Endothelial cell of umbilical vein (primary cell): ENCODE measurements around the gene CCDC39. TPM values are rescaled to one million over a fixed set of nuclear protein-coding genes. Genes with fewer than 3 reads are reported as not detected.

Experiments
- BruUV-seq: library from RNA; stranded (reverse); fragments of 400-500 nt; replicated peaks from 2 replicates; lab custom pipeline; 2021; lab: Mats Ljungman, UMichigan
- CTCF ChIA-PET: fragments of 300-600, 350-600 bp; sonication (Branson Sonifier 250); formaldehyde crosslinking; loops from one replicate; lab custom pipeline; 2021; ENCODE audit warnings: antibody characterized with exemption, inconsistent platforms; lab: Charles Lee
- POLR2A ChIA-PET: fragments of 300-600, 350-600 bp; sonication (Branson Sonifier 250); formaldehyde crosslinking; loops from one replicate; lab custom pipeline; 2021; ENCODE audit warnings: antibody characterized with exemption, inconsistent platforms; lab: Charles Lee
- DNase-seq: peaks from one replicate; pipeline ENCODE4 v3.0.0-alpha.2; 2011; ENCODE audit warnings: low read depth, low spot score
- FAIRE-seq: peaks from 2 replicates; lab custom pipeline; 2011; peaks lifted over from hg19 to GRCh38; lab: Jason Lieb, UNC
- H2AFZ ChIP-seq: 2 replicates; pipeline ENCODE4 v1.6.0; 2012; ENCODE audit warnings: low read depth, low read length, control low read depth, inconsistent platforms
- H3K27ac ChIP-seq: 2 replicates; pipeline ENCODE4 v1.5.1; 2011; ENCODE audit warnings: low read depth, mild to moderate bottlenecking, control low read depth, low read length, moderate library complexity; ENCODE audit not compliant: insufficient read depth
- H3K27me3 ChIP-seq, 2 experiments: 2 replicates each; pipeline versions ENCODE4 v1.6.0 to v1.6.1; 2011; ENCODE audit warnings: low read length in 2 of 2, mixed read lengths in 1 of 2; ENCODE audit not compliant: control insufficient read depth in 2 of 2, insufficient read depth in 2 of 2
- H3K36me3 ChIP-seq, 2 experiments: 2 replicates in 1 of 2; 3 replicates in 1 of 2; pipeline ENCODE4 v1.5.1; 2011; ENCODE audit warnings: low read length in 2 of 2, mild to moderate bottlenecking in 1 of 2, moderate library complexity in 1 of 2; ENCODE audit not compliant: control insufficient read depth in 2 of 2, insufficient read depth in 2 of 2; ENCODE audit errors: extremely low read depth in 1 of 2
- H3K4me1 ChIP-seq: 3 replicates; pipeline ENCODE4 v1.5.1; 2011; ENCODE audit warnings: mild to moderate bottlenecking, low read length; ENCODE audit not compliant: control insufficient read depth, insufficient read depth; ENCODE audit errors: extremely low read depth
- H3K4me2 ChIP-seq: 2 replicates; pipeline ENCODE4 v1.6.1; 2011; ENCODE audit warnings: low read length, control low read depth, mixed read lengths; ENCODE audit not compliant: insufficient read depth
- H3K4me3 ChIP-seq, 3 experiments: fragments of 200-600 bp in 1 of 3; sonication (generic), shearing (Covaris generic) in 1 of 3; replicated peaks in 1 of 3; 2 replicates each; pipeline ENCODE4 v1.5.1; 2011 to 2016; ENCODE audit warnings: control low read depth in 3 of 3, low read length in 3 of 3, mild to moderate bottlenecking in 2 of 3, inconsistent platforms in 1 of 3, low read depth in 1 of 3, moderate library complexity in 1 of 3; ENCODE audit not compliant: insufficient read depth in 1 of 3
- H3K79me2 ChIP-seq: 2 replicates; pipeline ENCODE4 v1.6.0; 2012; ENCODE audit warnings: low read length, inconsistent platforms; ENCODE audit not compliant: control insufficient read depth, insufficient read depth
- H3K9ac ChIP-seq: replicated peaks from 2 replicates; pipeline ENCODE3; 2011; ENCODE audit warnings: low read length, control low read depth; ENCODE audit not compliant: insufficient read depth; ENCODE audit errors: extremely low read depth
- H3K9me1 ChIP-seq: replicated peaks from 3 replicates; pipeline ENCODE4 v1.6.0; 2011; ENCODE audit warnings: mild to moderate bottlenecking, low read length; ENCODE audit not compliant: control insufficient read depth, insufficient read depth; ENCODE audit errors: extremely low read depth
- H3K9me3 ChIP-seq: replicated peaks from 2 replicates; pipeline ENCODE4 v1.5.1; 2012; ENCODE audit warnings: low read length, inconsistent platforms; ENCODE audit not compliant: control insufficient read depth, insufficient read depth
- H4K20me1 ChIP-seq: replicated peaks from 2 replicates; pipeline ENCODE3; 2011; ENCODE audit warnings: mild to moderate bottlenecking, low read length; ENCODE audit not compliant: control insufficient read depth, insufficient read depth; ENCODE audit errors: extremely low read depth
- EZH2 ChIP-seq: IDR thresholded peaks from 2 replicates; pipeline ENCODE4 v1.6.1; 2012; ENCODE audit warnings: borderline replicate concordance, low read depth, mild to moderate bottlenecking, moderate library complexity, low read length, inconsistent platforms; ENCODE audit not compliant: severe bottlenecking
- FOS ChIP-seq: IDR thresholded peaks from 2 replicates; pipeline ENCODE4 v1.6.1; 2011; ENCODE audit warnings: mild to moderate bottlenecking, low read length, moderate library complexity, borderline replicate concordance; ENCODE audit not compliant: insufficient read depth
- GATA2 ChIP-seq: IDR thresholded peaks from 2 replicates; pipeline ENCODE4 v1.7.0; 2011; ENCODE audit warnings: low read depth, mild to moderate bottlenecking, moderate library complexity, mixed read lengths, low read length; ENCODE audit not compliant: insufficient read length, insufficient read depth
- JUN ChIP-seq: IDR thresholded peaks from 2 replicates; pipeline ENCODE4 v1.6.1; 2011; ENCODE audit warnings: borderline replicate concordance, low read depth; ENCODE audit not compliant: insufficient read length, insufficient read depth
- MYC ChIP-seq: IDR thresholded peaks from one replicate; pipeline ENCODE4 v1.6.1; 2011; ENCODE audit warnings: mild to moderate bottlenecking, low read depth, low read length
- POLR2A ChIP-seq: IDR thresholded peaks from 2 replicates; pipeline ENCODE4 v1.6.1; 2012; ENCODE audit warnings: low read depth, mild to moderate bottlenecking, control low read depth, low read length
- POLR2AphosphoS5 ChIP-seq: IDR thresholded peaks from 2 replicates; pipeline ENCODE4 v1.6.1; 2012; ENCODE audit warnings: low read depth, mild to moderate bottlenecking, control low read depth, low read length, moderate library complexity; ENCODE audit not compliant: insufficient read depth
- dilution Hi-C: fragments of 300-500 bp; cut with MboI; formaldehyde crosslinking; loops from one replicate; pipeline ENCODE4 v1.15.0; 2019; ENCODE audit warnings: low sequenced_read_pairs; ENCODE audit not compliant: extremely low pct_ligation_motif_present
- intact Hi-C: fragments of 100-400 bp; cut with micrococcal nuclease; formaldehyde crosslinking; loops from one replicate; pipeline ENCODE4 v1.10.0; 2022
- polyA plus RNA-seq, 4 experiments: library from polyadenylated mRNA; depleted of rRNA in 3 of 4; stranded (reverse) in 3 of 4; unstranded in 1 of 4; fragments of >200 nt; gene quantifications; 2 replicates each; pipeline versions ENCODE4 v1.2.1 to v1.2.3, GENCODE V29; 2011 to 2012; ENCODE audit warnings: missing spikeins in 1 of 4
- total RNA-seq: library from RNA; stranded (reverse); gene quantifications from 2 replicates; pipeline ENCODE4 v1.2.3, GENCODE V29; 2021
- TF ChIP-seq, protein P1 (sequence below): IDR thresholded peaks from 2 replicates; pipeline ENCODE4 v1.6.1; 2011; ENCODE audit not compliant: insufficient read depth, insufficient read length
- TF ChIP-seq, protein P2 (sequence below), 2 donors: IDR thresholded peaks; 1 replicate in 1 of 2; 2 replicates in 1 of 2; pipeline ENCODE4 v1.5.1; 2011; ENCODE audit warnings: low read length in 2 of 2, mild to moderate bottlenecking in 2 of 2, moderate library complexity in 2 of 2, control low read depth in 1 of 2, inconsistent platforms in 1 of 2, low read depth in 1 of 2; ENCODE audit not compliant: insufficient read depth in 1 of 2; ENCODE audit errors: extremely low read depth in 1 of 2

CCDC39 gene
- total and polyA plus RNA-seq, 2 donors (not counting 3 experiments of a cell fraction or from before 2014, with no cell fraction given) = not detected

- H3K4me1 ChIP-seq = no peaks in the 10 kb centered on the region
- no peak for FAIRE-seq
- ChIA-PET POLR2A (no interaction called here), CTCF (interaction anchor here (0.7 to 1.3 kb wide), 2 partner anchors 11 to 17 kb away, joined by 3 to 4 read pairs; partner anchors contain the start of gene TTC14)
- H3K79me2 ChIP-seq = no peaks in the 10 kb centered on the region
- no TSS peak for BruUV-seq
- no peak for DNase-seq
- H2AFZ ChIP-seq = no peak overlapping the region
- H4K20me1 ChIP-seq = no peaks in the 10 kb centered on the region
- H3K4me3 ChIP-seq = no peak overlapping the region
- H3K9me3 ChIP-seq = no peaks in the 10 kb centered on the region
- H3K9me1 ChIP-seq = no peaks in the 10 kb centered on the region
- H3K4me2 ChIP-seq = no peak overlapping the region
- dilution Hi-C loops (no loop called here), intact Hi-C loops (no loop called here)
- H3K9ac ChIP-seq = no peak overlapping the region
- H3K36me3 ChIP-seq = peaks cover 17 to 20% of the 10 kb centered on the region in 2 experiments
- no peak overlapping the region for H3K27ac ChIP-seq
- no peaks in the 10 kb centered on the region for H3K27me3 ChIP-seq
- TF ChIP-seq, protein P1, sequence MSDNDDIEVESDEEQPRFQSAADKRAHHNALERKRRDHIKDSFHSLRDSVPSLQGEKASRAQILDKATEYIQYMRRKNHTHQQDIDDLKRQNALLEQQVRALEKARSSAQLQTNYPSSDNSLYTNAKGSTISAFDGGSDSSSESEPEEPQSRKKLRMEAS = no peak
- TF ChIP-seq, protein P2, sequence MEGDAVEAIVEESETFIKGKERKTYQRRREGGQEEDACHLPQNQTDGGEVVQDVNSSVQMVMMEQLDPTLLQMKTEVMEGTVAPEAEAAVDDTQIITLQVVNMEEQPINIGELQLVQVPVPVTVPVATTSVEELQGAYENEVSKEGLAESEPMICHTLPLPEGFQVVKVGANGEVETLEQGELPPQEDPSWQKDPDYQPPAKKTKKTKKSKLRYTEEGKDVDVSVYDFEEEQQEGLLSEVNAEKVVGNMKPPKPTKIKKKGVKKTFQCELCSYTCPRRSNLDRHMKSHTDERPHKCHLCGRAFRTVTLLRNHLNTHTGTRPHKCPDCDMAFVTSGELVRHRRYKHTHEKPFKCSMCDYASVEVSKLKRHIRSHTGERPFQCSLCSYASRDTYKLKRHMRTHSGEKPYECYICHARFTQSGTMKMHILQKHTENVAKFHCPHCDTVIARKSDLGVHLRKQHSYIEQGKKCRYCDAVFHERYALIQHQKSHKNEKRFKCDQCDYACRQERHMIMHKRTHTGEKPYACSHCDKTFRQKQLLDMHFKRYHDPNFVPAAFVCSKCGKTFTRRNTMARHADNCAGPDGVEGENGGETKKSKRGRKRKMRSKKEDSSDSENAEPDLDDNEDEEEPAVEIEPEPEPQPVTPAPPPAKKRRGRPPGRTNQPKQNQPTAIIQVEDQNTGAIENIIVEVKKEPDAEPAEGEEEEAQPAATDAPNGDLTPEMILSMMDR (IDR thresholded peaks at IDR 0.05; ENCODE audit: extremely low read depth in 1 of 2, insufficient read depth in 1 of 2, low read depth in 1 of 2, low read length in 2 of 2) = no peak
- TF ChIP-seq POLR2AphosphoS5 = no peak
- no peak for TF ChIP-seq GATA2
- TF ChIP-seq FOS = no peak
- TF ChIP-seq EZH2 = no peak
- TF ChIP-seq POLR2A = no peak
- TF ChIP-seq JUN = no peak
- no peak for TF ChIP-seq MYC
Observed at GRCh38 chr3:180612364-180612763, 66.9 kb downstream of the CCDC39 start.
